ENCODE data around the gene CEBPE.

The CEBPE gene

DNA sequence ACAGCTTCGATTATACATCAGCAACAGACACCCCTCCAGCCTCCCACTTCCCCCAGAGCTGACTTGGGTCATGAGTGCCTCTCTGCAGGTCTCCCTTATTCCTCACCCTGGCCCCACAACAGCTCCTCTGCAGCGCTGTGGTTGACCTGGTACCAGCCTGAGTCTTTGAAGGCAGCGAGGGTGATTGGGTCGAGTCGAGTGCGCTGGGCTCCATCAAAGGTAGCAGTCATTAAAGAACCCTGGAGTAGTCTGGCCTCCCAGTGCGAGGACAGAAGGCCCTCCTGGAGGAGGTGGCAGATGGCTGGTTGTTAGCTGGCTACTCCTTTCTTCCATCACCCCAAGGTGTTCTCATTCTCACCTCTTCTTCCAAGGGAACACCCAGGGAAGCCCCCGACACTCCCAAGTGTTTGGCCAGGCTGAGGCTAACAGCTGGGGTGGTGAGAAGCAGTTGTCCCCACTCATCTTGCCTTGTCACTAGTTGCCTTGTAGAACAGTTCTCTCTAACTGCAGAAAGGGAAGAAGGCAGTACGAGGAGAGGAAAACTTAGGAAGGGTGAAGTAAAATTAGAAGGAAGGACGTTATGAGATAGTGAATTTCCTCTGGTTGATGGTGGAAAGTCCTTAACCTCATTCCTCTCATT lies 16.9 kb downstream of the CEBPE start:
- DNase-seq (ENCODE audit: low read depth), result no peak

DNA sequence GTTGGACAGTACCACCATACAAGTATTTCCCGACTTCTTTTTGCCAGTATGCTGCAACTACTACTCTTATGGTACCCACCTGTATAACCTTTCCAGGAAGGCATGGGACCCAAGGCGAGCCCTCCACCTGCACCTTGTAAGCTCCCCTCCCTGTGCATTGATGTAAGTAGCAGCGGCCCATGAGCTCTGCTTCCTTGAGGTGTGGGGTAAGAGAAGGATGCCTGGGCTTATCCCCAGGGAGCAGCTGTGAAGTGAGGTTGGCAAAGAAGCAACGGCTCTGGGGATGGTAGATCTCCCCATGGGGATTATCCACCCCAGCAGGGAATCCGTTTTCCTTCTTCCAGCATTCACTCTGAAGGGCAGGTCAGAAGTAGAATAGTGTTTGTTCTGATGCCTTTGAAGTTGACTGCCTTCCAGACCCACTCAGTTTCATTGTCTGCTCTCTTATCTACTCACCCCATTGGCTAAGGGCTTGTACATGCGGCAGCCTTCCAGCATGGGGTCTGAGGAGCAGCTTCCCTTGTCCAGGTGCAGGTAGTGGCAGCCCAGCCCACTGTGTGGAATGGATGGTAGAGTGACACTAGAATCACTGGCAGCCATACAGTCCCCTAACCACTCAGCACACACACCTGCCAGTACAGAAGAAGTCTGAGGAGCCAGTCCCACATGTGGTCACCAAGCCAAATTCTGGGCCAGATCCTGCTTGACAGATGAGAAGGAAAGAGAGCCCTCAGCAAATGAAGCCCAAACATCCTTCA lies 17.7 kb downstream of the CEBPE start:
- no peak for DNase-seq (ENCODE audit: low read depth)

DNA sequence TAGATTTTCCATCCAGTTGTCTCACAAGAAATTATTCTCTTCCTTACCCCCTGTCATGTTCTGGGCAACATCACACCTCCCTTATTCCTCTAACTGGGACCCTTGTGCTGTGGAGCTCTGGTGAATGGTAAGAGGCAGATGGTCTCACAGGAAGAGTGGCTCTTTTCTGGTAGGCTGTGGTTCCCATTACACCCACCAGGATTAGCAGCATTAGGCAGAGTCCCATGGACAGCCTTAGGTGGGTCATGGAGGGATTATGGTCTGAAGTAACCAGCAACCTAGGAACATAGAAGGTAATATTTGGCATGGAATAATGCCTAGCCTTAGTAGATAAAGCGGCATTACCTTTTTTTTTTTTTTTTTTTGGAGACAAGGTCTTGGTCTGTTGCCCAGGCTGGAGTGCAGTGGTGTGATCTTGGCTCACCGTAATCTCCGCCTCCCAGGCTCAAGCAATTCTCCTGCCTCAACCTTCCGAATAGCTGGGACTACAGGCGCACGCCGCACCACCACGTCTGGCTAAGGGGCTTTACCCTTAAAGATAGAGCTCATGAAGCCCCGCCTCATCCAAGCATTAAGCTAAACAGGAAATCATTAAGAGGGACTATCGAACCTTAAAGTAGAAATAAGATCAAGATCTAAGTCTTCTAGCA lies 19.7 kb downstream of the CEBPE start:
- DNase-seq (ENCODE audit: low read depth), result no peak

DNA sequence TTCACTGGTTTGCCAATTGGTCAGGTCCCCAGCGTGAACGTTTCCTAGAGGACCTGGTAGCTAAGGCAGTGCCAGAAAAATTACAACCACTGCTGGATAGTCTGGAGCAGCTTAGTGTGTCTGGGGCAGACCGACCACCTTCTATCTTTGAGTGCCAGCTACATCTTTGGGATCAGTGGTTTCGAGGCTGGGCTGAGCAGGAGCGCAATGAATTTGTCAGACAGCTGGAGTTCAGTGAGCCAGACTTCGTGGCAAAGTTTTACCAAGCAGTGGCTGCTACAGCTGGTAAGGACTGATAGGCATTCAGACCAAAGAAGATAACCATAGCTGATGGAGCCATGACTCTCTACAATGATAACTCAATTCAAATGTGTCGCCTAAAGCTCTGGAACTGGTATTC lies 21.3 kb downstream of the CEBPE start:
- DNase-seq (ENCODE audit: low read depth), result no peak

DNA sequence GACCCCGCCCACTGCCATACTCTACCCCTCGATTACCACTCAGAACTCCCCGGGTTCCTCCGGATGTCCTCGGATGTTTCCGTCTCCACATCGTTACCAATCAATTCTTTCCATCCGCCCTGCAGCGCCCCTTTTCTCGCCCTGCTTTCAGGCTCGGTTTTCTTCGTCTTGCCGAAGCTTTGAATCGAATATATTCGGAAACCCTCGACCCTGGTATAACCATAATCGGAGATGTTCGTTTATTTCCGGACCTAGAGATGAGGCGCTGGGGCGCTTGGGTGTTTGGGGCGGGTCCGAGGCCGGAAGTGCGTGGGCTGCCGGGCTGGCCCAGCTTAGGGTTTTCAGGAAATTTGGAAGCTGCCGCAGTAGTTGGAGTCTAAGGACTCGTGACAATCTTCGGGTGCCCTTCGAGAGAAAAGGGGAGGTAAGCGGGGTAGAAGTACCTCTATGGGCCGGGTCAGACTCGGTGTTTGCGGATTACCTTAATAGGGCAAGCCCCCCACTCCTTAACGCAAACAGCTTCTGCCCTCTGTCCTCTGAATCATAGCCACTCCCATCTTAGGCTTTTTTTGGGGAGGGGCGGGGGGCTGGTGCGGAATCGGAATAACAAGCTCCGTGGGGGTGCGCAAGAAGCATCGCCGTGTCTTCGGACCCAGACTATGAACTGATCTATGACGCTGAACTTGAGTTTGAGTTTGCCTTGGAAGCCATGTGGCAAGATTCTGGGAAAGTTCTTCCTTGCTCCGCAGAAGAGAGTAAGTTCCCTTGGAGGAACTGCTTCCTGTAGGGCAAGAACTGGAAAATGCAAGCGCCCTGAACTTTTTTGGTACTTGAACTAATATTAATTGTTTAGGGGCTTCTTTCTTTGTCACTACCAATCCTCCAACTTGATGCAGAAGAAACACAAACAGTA lies 23.6 kb downstream of the CEBPE start, which contains the start of gene C14orf119:
Gene C14orf119 (plus strand): TSS at position 310 of the 913 bp plus-strand sequence. CDS start 2,154 bp downstream, outside the sequence.
- DNase-seq (ENCODE audit: low read depth), result peak; percentile 98

DNA sequence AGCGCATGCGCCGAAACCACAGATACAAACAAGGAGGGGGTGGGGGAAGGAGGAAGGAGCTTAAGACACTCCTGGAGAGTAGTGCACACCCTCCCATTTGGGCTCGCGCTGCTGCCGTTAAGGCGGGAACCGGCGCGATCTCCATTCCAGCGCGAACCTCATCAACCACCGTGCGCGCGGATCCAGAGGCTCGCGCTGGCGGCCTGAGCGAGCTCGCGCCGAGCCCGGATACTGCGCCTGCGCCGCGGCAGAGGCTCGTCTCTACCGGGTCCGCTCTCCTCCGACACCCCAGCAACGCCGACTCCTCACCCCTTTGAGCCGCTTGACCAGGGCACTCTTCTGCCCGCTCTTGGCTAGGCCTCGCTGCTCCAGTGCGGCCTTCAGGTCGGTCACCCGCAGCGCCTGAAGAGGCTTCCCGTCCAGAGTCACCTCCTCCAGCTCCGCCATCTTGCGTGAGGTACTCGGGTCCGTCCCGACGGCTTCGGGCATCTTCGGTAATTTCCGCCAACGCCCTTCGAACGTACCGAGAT lies 24.3 kb downstream of the CEBPE start, which contains the start of gene ACIN1:
Gene ACIN1 (minus strand): TSS at position 471 of the 530 bp plus-strand sequence. CDS start 24 bp downstream, at position 447.
- no peak for DNase-seq (ENCODE audit: low read depth)

DNA sequence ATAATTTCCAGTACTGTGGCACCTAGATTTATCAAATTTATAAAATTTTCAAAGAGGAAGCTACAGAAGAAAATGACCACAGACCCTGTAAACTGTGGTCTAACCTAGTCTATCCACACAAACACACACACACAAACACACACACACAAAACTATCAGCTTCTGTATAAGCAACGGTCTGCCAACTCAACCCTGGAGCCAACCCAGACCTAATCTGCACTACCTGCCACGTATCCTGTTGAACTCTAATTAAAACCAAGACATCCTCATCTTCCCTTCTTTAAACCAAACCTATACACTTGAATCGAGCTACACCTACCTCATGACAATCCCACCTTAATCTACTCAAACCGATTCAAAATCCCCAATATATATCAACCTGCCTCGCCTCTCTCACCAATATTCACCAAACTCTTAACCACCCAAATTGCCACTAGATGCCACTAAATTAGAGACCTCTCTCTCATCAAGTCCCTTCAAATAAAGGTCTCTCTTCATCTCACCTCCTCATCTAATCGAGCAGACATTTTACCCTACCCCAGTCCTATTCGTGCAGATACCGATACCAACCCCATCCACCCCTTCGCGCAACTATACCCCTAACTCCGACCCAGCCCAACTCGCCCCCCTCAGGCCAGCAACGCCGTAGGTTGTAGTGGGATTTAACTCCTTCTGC lies 24.9 kb downstream of the CEBPE start:
- peak; percentile 62 for DNase-seq (ENCODE audit: low read depth)

DNA sequence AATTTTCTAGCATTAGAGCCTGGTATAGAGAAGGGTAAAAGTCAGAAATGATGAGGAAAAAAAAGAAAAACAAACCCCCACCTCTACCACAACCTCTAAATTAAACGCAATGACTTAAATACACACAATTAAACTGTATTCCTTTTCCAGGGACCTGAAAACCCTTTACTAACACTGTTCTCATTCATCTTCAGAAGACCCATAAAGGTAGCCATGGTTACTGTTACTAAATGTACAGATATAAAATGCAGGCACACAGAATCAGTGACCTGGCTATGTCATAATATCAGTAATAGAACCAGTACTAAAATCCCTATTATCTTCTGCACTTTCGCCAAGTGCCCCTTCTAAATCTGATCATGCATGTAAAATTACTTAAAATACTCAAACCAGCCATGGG lies 25.5 kb downstream of the CEBPE start:
- DNase-seq (ENCODE audit: low read depth), result no peak

DNA sequence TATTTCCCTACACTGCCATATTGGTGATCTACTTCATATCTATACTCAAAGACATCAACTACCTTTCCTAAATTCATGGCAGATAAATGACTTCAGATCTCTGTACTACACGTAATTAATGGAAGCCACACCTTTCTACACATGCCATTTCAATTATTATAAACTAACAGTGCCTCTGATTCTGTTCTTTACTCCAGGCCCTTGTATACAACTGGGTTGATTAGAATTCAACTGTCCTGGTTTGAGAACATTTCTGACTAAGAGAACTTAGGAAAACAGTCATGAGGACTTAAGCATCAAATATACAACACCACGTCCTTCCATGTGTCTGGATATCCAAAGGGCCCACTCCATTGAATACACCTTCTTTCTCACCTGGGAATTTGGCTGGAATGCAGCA lies 26.0 kb downstream of the CEBPE start:
- DNase-seq (ENCODE audit: low read depth), result no peak

DNA sequence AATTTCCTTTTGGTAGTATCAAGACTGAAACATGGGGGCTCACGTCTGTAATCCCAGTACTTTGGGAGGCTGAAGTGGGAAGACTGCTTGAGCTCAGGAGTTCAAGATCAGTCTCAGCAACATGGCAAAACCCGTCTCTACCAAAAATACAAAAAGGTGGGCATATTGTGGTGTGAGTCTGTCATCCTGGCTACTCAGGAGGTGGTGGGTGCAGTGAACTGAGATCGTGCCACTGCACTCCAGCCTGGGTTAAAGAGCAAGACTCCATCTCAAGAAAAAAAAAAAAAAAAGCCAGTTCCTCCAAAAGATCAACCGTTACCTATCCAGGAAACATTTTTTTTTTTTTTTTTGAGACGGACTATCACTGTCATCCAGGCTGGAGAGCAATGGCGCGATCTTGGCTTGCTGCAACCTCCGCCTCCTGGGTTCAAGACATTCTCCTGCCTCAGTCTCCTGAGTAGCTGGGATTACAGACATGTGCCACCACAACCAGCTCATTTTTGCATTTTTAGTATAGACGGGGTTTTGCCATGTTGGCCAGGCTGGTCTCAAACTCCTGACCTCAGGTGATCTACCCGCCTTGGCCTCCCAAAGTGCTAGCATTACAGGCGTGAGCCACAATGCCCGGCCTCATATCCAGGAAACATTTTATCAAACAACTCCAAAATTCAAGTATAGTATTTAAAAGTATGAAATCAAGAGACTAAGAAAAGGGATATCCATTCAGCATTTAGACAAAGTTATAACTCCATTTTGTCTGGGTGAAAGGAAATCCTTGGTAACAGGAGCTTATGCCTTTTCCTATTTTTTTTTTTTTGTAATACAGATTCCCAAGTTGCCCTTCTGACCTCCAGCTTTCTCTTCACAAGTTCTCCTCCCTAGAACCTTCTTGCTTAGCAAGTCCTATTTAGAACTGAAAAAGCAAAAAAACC lies 27.5 kb downstream of the CEBPE start:
- no peak for DNase-seq (ENCODE audit: low read depth)

DNA sequence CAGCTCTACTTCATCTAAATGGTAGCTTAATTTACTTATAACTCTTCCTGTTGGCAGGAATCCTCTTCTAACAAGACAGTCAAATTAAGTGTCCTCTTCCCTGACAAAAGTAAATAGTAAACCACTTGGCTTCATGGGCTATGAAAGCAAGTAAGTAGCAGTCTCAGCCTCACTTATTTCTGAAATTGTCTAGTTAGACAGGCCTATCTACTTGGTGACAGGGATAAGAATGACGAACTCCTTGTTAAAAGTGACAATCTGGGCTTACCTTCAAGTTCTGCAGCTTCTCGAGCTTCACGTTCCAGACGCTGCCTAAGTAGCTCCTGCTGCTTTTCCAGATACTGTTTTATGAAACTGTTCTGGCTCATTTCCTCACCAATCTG lies 28.8 kb downstream of the CEBPE start:
- DNase-seq (ENCODE audit: low read depth), result no peak

DNA sequence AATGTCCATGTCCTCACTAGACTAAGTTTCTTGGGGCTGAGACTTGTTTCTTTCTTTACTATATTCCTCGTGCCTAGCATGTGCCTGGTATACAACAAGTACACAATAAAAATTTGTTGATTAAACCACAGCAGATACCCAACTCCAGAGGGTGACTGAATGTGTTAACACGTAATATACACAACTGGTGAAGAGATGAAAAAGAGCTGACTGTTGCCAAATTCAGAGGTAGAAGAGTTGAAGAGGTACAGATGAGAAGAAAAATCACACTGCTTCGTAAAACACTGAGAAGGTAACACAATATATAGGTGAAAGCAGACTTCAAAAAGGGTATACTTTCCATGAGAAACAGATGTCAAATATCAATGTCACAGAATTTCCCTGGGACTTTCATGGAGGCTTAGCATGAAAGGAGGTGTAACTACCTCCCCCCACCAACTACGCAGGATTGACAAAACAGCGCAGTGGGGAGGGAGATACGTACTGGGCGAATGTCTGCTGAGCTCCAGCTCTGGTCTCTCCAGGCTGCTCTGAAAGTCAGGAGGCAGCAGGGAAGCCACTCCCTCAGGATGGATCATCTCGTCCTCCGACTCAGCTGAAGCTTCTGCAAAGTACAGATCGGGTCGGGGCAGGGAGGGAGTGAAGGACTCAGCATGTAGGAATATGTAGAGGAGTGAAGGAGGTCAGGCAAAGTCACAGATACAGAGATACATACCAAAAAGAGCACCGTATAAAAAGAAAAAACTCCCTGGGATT lies 29.4 kb downstream of the CEBPE start:
- DNase-seq (ENCODE audit: low read depth), result no peak

DNA sequence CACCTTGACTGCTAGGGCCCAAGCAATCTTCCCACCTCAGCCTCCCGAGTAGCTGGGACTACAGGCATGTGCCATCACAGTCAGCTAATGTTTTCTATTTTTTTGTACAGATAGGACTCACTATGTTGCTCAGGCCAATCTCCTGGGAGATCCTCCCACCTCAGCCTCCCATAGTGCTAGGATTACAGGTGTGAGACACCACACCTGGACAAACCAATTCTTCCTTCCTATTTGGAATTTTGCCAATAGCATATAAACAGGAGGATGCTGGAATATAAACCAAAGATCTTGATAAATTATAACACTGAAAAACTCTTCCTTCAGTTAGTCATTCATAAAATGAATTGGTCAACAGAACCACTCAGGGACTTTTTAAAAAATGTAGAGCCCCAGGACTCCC lies 32.5 kb downstream of the CEBPE start:
- DNase-seq (ENCODE audit: low read depth), result no peak

DNA sequence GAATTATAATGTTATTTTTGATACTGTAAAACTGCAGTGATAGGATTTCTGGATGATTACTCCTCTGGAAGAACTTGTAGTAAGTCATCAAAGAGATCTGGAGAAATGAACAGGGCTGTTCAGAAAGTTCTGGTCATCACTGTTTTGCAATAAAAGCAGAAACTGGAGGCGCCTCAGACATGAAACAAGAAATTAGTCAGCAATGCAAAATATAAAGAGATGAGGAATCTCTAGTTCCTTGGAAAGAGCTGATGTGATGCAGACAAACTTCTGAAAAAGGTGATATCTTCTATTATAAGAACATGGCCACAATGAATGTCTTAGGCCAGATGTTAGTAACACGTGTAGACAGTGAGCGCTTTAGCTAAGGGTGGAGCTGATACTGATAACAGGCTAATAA lies 33.6 kb downstream of the CEBPE start:
- no peak for DNase-seq (ENCODE audit: low read depth)

DNA sequence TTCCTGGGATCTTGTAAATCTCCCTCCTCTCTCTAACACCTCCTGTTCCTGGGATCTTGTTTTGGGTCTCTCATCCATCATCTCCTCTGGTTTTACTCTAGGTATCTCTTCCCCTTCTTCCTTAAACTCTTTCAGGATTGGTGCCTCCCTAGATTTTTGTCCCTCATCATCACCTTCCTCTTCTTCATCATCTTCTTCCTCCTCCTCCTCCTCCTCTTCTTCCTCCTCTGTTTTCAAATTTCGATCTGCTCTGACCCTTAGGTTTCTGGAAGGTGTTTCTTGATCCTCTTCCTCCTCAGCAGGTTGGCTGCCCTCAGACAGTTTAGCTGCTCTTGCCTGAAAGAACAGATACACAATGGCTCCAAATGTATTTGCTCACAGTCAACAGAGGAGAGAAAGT lies 38.6 kb downstream of the CEBPE start:
- DNase-seq (ENCODE audit: low read depth), result no peak

DNA sequence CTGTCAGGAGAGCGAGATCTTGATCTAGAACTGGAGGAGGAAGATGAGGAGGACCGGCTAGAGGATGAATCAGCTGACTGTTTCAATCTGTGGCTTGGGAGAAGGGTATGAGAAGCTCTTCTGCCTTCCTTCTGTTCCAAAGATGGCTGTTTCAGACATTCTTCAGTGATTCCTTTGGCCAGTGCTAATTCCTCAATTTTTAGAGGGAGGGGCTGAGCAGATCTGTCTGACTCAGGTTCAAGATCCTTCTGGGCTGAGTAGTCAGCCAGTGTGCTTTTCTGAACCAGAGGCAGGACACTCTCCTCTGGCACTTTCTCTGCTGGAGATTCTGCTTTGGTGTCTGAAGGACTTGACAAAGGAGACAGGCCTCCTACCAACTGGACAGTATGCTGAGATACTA lies 39.3 kb downstream of the CEBPE start:
- no peak for DNase-seq (ENCODE audit: low read depth)

DNA sequence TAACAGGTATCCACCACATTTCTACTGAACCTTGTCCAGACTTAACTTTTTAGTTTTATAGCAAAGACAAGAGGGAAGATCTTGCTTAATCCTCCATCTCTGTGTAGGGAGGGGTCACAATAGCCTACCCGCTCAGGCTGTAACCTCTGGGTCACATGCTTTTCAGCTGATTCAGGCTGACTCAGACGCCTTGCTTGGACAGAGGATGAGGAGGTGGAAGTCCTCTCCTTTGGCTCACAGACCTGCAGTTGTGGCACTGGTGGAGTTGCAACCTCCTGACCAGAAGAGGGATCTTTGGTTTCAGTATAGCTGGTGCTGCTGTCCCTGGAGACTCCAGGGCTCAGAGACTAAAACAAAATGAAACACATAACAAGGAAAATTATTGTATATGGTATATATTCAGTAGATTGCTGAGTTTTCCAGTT lies 40.4 kb downstream of the CEBPE start:
- DNase-seq (ENCODE audit: low read depth), result no peak

DNA sequence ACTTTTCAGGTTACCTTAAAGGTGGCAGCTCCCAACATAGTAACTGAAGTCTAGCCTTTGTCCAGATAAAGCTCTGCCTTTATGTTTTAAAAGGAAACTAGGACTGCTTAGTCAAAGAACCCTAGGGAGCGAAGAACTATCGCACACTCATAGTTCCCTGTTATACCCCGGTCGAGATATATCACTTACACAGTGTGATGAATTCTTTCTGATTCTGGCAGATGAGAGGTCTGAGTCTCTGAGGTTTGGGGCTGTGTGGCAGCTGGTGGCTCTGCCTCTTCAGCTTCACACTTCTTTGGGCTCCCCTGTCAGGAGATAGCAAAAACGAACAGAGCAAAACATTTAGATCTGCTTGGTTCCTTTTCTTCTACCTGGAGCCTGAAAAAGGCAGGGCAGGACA lies 41.1 kb downstream of the CEBPE start:
- no peak for DNase-seq (ENCODE audit: low read depth)

DNA sequence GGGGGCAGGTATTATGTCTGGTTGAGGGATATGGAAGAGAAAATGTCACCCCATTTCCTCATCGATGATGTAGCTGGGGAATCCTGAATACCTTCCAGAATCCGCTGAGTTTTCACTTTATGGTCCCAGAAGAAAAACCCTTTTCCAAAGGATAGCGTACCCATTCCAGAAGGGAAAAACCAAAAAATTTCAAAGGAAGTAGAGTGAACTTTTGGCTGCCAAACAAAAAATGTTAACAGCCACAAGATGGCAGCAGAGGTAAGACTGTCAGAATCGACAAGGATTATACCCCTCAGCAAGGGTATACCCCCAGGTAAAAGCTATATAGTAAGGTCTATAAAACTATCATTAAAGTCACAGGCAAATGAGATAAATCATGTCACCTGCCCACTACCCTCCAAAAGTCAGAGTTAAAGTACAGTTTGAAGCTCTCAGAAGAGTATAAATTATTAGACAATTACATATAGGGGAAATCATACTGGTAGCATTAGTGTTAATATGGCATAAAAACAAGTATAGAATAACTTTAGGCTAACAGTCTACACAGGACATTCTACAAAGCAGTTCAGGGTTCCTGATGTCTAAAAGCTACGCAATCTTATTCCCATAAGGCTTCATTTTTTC lies 42.2 kb downstream of the CEBPE start:
- DNase-seq (ENCODE audit: low read depth), result no peak

Data from activated T-helper 9 cell treated with anti-CD3 and anti-CD28 coated beads, Interleukin-2, amount 50 U/mL, for 16 hours (primary cell).